GM23338 (cell line): ENCODE measurements around the gene CHRNA4. TPM values are rescaled to one million over a fixed set of nuclear protein-coding genes. Genes with fewer than 3 reads are reported as not detected.

ENCODE experiments used
- ATAC-seq: fragments of 200-7000 bp; cut with Tn5 transposase; 3 replicates; pipeline ENCODE4 v1.9.1; 2020
- DNase-seq: peaks from one replicate; pipeline ENCODE4 v3.0.0-alpha.2; 2015; ENCODE audit warnings: low spot score
- H2AFZ ChIP-seq: fragments of 200-600 bp; sonication (generic); 2 replicates; pipeline ENCODE4 v1.8.0; 2016; ENCODE audit warnings: antibody characterized with exemption, mild to moderate bottlenecking, moderate library complexity
- H3F3A ChIP-seq: fragments of 200-600 bp; sonication (generic); replicated peaks from 2 replicates; pipeline ENCODE4 v1.8.0; 2017; ENCODE audit warnings: antibody characterized with exemption, mixed run types, low read depth
- H3K27ac ChIP-seq: fragments of 200-600 bp; sonication (generic); 2 replicates; pipeline ENCODE4 v1.6.1; 2016; ENCODE audit warnings: low read depth
- H3K27me3 ChIP-seq: fragments of 200-600 bp; sonication (generic); 2 replicates; pipeline ENCODE4 v1.8.0; 2016; ENCODE audit warnings: mild to moderate bottlenecking, mixed run types, moderate library complexity; ENCODE audit not compliant: insufficient read depth
- H3K36me3 ChIP-seq: fragments of 200-600 bp; sonication (generic); 2 replicates; pipeline ENCODE4 v1.8.0; 2016; ENCODE audit warnings: mild to moderate bottlenecking; ENCODE audit not compliant: insufficient read depth
- H3K4me1 ChIP-seq: fragments of 200-600 bp; sonication (generic); 2 replicates; pipeline ENCODE4 v1.8.0; 2016; ENCODE audit warnings: mild to moderate bottlenecking, moderate library complexity; ENCODE audit not compliant: insufficient read depth
- H3K4me2 ChIP-seq: fragments of 200-600 bp; sonication (generic); 2 replicates; pipeline ENCODE4 v1.7.1; 2017; ENCODE audit warnings: mixed run types
- H3K4me3 ChIP-seq: fragments of 200-600 bp; sonication (generic); 2 replicates; pipeline ENCODE4 v1.6.1; 2016; ENCODE audit warnings: mixed run types
- H3K79me2 ChIP-seq: fragments of 200-600 bp; sonication (generic); replicated peaks from 2 replicates; pipeline ENCODE4 v1.8.0; 2017; ENCODE audit warnings: mild to moderate bottlenecking; ENCODE audit not compliant: insufficient read depth
- H3K9me2 ChIP-seq: fragments of 200-600 bp; sonication (generic); 2 replicates; pipeline ENCODE4 v1.8.0; 2017; ENCODE audit not compliant: insufficient read depth
- H4K20me1 ChIP-seq: fragments of 200-600 bp; sonication (generic); replicated peaks from 2 replicates; pipeline ENCODE4 v1.8.0; 2017; ENCODE audit warnings: mild to moderate bottlenecking; ENCODE audit not compliant: insufficient read depth
- H3K27ac Mint-ChIP-seq: 2 replicates; pipeline ENCODE4 v1.8.0; 2020; ENCODE audit warnings: inconsistent platforms, mild to moderate bottlenecking, moderate library complexity, mixed read lengths
- H3K27me3 Mint-ChIP-seq: 3 replicates; pipeline ENCODE4 v1.8.0; 2022; ENCODE audit warnings: low read depth, mild to moderate bottlenecking, moderate library complexity, mixed read lengths, inconsistent platforms; ENCODE audit not compliant: insufficient read depth, poor library complexity
- H3K36me3 Mint-ChIP-seq: 3 replicates; pipeline ENCODE4 v1.8.0; 2021; ENCODE audit warnings: low read depth, mild to moderate bottlenecking, inconsistent platforms, moderate library complexity, mixed read lengths
- H3K4me1 Mint-ChIP-seq: 3 replicates; pipeline ENCODE4 v1.8.0; 2020; ENCODE audit warnings: mild to moderate bottlenecking, inconsistent platforms, mixed read lengths
- H3K4me3 Mint-ChIP-seq: 3 replicates; pipeline ENCODE4 v1.8.0; 2021; ENCODE audit warnings: moderate library complexity, mild to moderate bottlenecking, inconsistent platforms, mixed read lengths
- H3K9me3 Mint-ChIP-seq: 3 replicates; pipeline ENCODE4 v1.8.0; 2020; ENCODE audit warnings: moderate library complexity, mild to moderate bottlenecking, inconsistent platforms, mixed read lengths
- CREB1 ChIP-seq: fragments of 250-450 bp; sonication (Bioruptor Pico); IDR thresholded peaks from 2 replicates; pipeline ENCODE4 v1.5.0; 2020; ENCODE audit warnings: low read depth, mild to moderate bottlenecking, moderate library complexity
- EZH2phosphoT487 ChIP-seq: fragments of 200-600 bp; sonication (generic); IDR thresholded peaks from one replicate; pipeline ENCODE4 v1.8.1; 2018; ENCODE audit warnings: antibody characterized with exemption; ENCODE audit not compliant: unreplicated experiment
- NANOG ChIP-seq: IDR thresholded peaks from 2 replicates; pipeline ENCODE4 v1.6.1; 2016; ENCODE audit warnings: antibody characterized with exemption, borderline replicate concordance
- POLR2AphosphoS5 ChIP-seq: IDR thresholded peaks from 2 replicates; pipeline ENCODE4 v1.6.1; 2016; ENCODE audit warnings: antibody characterized with exemption, low read depth
- STAT1 ChIP-seq: IDR thresholded peaks from one replicate; pipeline ENCODE4 v1.6.1; 2016; ENCODE audit warnings: antibody characterized with exemption; ENCODE audit not compliant: unreplicated experiment
- ZNF114 ChIP-seq: fragments of 250-450 bp; sonication (Bioruptor Pico); IDR thresholded peaks from 2 replicates; pipeline ENCODE4 v1.5.0; 2020; ENCODE audit warnings: mild to moderate bottlenecking, moderate library complexity
- ZNF331 ChIP-seq: fragments of 250-450 bp; sonication (Bioruptor Pico); IDR thresholded peaks from 2 replicates; pipeline ENCODE4 v1.5.0; 2020; ENCODE audit warnings: low read depth, mild to moderate bottlenecking, moderate library complexity
- polyA plus RNA-seq: library from polyadenylated mRNA; unstranded; fragments of >200 nt; fragmentation: Nextera tagmentation; extraction: Ambion mirVana; gene quantifications from 2 replicates; pipeline ENCODE4 v1.2.1, GENCODE V29; 2016
- total RNA-seq: library from RNA; depleted of rRNA; stranded (reverse); fragments of >200 nt; shearing (Covaris generic); gene quantifications from 2 replicates; pipeline ENCODE4 v1.2.3, GENCODE V29; 2014
- TF ChIP-seq, protein P1 (sequence below): fragments of 250-450 bp; sonication (Bioruptor Pico); IDR thresholded peaks from 2 replicates; pipeline ENCODE4 v1.5.0; 2020; ENCODE audit warnings: mild to moderate bottlenecking, moderate library complexity
- TF ChIP-seq, protein P2 (sequence below), 2 experiments: fragments of 200-600 bp in 1 of 2; sonication (generic) in 1 of 2; conservative IDR thresholded peaks; 2 replicates each; pipeline versions ENCODE4 v1.5.1 to v1.6.1; 2016 to 2017; ENCODE audit warnings: antibody characterized with exemption in 2 of 2, low read depth in 2 of 2, mild to moderate bottlenecking in 2 of 2, moderate library complexity in 1 of 2

CHRNA4 gene
- total and polyA plus RNA-seq, 2 experiments from 2014 or later = 2.7 to 3.9 TPM

DNA sequence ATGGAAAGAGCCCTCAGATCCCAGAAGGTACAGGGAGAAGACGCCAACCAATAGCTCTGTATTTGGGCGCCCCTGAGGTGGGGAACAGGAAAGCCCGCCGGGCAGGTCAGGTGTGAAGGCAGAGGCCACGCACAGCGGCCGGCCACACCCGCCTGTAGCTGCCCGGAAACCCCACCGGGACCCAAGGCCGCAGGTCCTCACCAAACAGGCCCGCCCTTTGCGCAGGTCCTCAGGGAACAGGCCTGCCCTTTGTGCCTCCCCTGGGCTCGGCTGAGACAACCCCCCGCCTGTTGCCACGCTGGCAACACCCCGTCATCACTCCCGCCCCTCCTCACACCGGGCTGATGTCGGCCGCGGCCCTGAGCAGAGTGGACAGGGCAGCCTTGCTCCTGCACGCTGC, 44.9 kb upstream of the CHRNA4 start (continued):
- TF ChIP-seq, protein P1, sequence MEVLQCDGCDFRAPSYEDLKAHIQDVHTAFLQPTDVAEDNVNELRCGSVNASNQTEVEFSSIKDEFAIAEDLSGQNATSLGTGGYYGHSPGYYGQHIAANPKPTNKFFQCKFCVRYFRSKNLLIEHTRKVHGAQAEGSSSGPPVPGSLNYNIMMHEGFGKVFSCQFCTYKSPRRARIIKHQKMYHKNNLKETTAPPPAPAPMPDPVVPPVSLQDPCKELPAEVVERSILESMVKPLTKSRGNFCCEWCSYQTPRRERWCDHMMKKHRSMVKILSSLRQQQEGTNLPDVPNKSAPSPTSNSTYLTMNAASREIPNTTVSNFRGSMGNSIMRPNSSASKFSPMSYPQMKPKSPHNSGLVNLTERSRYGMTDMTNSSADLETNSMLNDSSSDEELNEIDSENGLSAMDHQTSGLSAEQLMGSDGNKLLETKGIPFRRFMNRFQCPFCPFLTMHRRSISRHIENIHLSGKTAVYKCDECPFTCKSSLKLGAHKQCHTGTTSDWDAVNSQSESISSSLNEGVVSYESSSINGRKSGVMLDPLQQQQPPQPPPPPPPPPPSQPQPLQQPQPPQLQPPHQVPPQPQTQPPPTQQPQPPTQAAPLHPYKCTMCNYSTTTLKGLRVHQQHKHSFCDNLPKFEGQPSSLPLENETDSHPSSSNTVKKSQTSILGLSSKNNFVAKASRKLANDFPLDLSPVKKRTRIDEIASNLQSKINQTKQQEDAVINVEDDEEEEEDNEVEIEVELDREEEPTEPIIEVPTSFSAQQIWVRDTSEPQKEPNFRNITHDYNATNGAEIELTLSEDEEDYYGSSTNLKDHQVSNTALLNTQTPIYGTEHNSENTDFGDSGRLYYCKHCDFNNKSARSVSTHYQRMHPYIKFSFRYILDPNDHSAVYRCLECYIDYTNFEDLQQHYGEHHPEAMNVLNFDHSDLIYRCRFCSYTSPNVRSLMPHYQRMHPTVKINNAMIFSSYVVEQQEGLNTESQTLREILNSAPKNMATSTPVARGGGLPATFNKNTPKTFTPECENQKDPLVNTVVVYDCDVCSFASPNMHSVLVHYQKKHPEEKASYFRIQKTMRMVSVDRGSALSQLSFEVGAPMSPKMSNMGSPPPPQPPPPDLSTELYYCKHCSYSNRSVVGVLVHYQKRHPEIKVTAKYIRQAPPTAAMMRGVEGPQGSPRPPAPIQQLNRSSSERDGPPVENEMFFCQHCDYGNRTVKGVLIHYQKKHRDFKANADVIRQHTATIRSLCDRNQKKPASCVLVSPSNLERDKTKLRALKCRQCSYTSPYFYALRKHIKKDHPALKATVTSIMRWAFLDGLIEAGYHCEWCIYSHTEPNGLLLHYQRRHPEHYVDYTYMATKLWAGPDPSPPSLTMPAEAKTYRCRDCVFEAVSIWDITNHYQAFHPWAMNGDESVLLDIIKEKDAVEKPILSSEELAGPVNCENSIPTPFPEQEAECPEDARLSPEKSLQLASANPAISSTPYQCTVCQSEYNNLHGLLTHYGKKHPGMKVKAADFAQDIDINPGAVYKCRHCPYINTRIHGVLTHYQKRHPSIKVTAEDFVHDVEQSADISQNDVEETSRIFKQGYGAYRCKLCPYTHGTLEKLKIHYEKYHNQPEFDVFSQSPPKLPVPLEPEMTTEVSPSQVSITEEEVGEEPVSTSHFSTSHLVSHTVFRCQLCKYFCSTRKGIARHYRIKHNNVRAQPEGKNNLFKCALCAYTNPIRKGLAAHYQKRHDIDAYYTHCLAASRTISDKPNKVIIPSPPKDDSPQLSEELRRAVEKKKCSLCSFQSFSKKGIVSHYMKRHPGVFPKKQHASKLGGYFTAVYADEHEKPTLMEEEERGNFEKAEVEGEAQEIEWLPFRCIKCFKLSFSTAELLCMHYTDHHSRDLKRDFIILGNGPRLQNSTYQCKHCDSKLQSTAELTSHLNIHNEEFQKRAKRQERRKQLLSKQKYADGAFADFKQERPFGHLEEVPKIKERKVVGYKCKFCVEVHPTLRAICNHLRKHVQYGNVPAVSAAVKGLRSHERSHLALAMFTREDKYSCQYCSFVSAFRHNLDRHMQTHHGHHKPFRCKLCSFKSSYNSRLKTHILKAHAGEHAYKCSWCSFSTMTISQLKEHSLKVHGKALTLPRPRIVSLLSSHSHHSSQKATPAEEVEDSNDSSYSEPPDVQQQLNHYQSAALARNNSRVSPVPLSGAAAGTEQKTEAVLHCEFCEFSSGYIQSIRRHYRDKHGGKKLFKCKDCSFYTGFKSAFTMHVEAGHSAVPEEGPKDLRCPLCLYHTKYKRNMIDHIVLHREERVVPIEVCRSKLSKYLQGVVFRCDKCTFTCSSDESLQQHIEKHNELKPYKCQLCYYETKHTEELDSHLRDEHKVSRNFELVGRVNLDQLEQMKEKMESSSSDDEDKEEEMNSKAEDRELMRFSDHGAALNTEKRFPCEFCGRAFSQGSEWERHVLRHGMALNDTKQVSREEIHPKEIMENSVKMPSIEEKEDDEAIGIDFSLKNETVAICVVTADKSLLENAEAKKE = no peak
- TF ChIP-seq CREB1 (no peak), ZNF114 (CRISPR knock-in tag) (no peak), EZH2phosphoT487 (no peak)
- TF ChIP-seq, protein P2, sequence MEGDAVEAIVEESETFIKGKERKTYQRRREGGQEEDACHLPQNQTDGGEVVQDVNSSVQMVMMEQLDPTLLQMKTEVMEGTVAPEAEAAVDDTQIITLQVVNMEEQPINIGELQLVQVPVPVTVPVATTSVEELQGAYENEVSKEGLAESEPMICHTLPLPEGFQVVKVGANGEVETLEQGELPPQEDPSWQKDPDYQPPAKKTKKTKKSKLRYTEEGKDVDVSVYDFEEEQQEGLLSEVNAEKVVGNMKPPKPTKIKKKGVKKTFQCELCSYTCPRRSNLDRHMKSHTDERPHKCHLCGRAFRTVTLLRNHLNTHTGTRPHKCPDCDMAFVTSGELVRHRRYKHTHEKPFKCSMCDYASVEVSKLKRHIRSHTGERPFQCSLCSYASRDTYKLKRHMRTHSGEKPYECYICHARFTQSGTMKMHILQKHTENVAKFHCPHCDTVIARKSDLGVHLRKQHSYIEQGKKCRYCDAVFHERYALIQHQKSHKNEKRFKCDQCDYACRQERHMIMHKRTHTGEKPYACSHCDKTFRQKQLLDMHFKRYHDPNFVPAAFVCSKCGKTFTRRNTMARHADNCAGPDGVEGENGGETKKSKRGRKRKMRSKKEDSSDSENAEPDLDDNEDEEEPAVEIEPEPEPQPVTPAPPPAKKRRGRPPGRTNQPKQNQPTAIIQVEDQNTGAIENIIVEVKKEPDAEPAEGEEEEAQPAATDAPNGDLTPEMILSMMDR (conservative IDR thresholded peaks at IDR 0.05; ENCODE audit: low read depth in 2 of 2) = no peak

DNA sequence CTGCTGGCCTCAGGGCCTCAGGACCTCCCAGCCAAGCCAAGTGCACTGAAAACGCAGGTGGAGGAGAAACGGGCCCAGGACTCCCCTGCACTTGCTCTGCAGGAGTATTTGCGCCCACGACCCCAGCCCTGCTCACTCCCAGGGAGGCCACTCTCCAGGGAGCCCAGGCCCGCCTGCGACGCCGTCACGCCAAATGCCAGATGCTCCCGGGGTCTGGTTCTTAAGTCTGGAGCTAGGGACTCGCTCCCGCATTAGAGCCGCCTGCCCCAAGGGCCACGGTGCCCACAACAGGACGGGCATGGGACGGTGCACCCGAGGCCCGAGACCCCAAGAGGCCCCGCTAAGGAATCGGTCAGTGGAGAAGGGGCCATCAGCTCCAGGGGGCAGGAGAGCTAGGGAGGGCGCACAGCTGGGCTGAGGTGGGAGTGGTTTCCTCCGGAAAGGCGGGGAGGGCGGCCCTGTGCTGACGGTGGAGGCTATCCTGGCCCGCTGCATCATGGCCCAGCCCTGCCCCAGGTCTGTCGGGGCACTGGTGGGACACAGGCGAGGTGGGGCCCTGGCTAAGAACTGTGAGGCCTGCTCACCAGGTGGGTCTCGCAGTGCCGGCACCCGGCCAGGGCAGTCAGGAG, 44.1 kb upstream of the CHRNA4 start:
- Histone ChIP-seq H3K4me1 (peaks cover 3% of the 10 kb centered on the region; the same call in 1 of the 2 replicates), H3K27ac (no peak overlapping the region), H3K79me2 (no peaks in the 10 kb centered on the region), H3K9me2 (peaks cover 6% of the 10 kb centered on the region; the same call in 1 of the 2 replicates), H3K4me3 (no peak overlapping the region), H3F3A (0 out of 2 replicates have a peak, but pooled peaks cover 5% of the 10 kb centered on the region), H3K4me2 (no peak overlapping the region), H3K27me3 (no peaks in the 10 kb centered on the region), H4K20me1 (no peaks in the 10 kb centered on the region), H3K36me3 (no peaks in the 10 kb centered on the region), H2AFZ (no peak overlapping the region)
- Mint-ChIP-seq H3K9me3 (no peaks in the 10 kb centered on the region), H3K36me3 (no peaks in the 10 kb centered on the region), H3K4me3 (no peak overlapping the region), H3K4me1 (peaks cover 17% of the 10 kb centered on the region), H3K27ac (no peak overlapping the region), H3K27me3 (peaks cover 24% of the 10 kb centered on the region)
- peak; percentile 3; the same call in 1 of the 3 replicates for ATAC-seq
- no peak for DNase-seq
- TF ChIP-seq ZNF331 (CRISPR knock-in tag) (no peak), STAT1 (no peak), POLR2AphosphoS5 (no peak), NANOG (no peak)
